Suppressor macrophage (primary cell): ENCODE data around the gene AASS.
"Not testable (repeated sequence)": the region's sequence is repeated elsewhere in the genome, so short reads cannot be mapped to it uniquely, and the experiment has no call there.

Experiments used
- DNase-seq, 4 experiments: peaks; one replicate each; pipeline ENCODE4 v3.0.0-alpha.2; 2020 to 2022
- total RNA-seq, 17 experiments: gene quantifications; one replicate each; lab custom pipeline; 2026; ENCODE audit warnings: mixed read lengths in 6 of 17, inconsistent platforms in 3 of 17; lab: John Stamatoyannopoulos, UW

AASS gene
- 0.26 to 5.3 (median 1.5) reads per million in 17 experiments for total RNA-seq

DNA sequence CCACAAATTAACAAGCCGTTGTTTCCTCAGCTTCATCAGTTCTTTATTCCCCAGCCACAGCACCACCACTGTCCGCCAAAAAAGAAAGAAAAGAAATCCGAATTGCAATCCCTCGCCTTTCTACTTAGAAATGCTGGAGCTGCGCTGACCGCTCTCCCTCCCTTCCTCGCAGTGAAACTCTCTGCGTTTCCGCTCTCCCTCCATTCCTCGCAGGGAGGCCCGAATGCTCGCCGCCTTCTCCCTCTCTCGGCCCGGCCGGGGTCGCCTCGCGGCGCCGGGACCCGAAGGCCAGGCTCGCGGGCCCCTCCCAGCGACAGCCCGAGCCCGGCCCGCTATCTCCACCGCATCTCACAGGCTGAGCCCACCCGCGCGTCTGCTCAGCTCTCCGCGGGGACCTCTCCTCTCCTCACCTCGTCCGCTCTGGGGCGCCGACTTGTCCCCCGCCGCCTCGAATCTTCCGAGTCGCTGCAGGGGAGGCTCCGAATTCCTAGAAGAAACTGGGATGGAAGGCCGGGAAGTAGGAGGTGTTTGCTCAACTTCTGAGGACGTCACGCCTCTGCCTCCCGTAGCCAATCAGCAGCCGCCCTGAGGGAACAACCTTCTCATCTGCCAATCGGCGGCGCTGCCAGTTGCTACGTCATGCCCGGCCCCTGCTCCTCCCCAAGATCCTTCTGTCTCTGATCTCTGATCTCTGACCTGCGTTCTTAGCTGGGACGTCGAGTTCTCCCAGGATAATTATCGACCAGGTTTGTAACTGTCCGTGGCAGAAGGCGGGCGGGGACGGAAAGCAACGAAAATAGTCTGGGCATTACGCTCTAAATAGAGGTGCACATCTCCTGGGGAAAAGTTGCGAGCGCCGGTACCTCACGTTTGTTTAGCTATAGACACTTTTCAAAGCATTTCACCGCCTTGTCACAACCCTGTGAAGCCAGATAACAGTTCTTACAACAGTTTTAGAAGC lies at the start of gene AASS:
Gene AASS (minus strand): TSS at position 499 of the 961 bp plus-strand sequence. CDS start 10,523 bp downstream, outside the sequence.
- peak; percentile 87 to 93 (median 91) for DNase-seq

DNA sequence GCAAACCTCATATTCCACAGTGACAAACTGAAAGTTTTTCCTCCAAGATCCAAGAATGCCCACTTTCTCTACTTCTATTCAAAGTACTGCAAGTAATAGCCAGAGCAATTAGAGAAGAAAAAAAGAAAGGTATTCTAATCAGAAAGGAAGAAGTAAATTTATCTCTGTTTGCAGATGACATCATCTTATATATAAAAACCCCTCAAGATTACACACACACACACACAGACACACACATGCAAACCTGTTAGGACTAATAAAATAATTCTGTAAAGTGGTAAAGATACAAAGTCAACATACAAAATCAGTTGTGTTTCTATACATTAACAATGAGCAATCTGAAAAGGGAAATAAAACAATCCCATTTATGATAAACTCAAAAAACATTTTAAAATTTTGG lies 44.7 kb upstream of the AASS start:
- DNase-seq = no peak

DNA sequence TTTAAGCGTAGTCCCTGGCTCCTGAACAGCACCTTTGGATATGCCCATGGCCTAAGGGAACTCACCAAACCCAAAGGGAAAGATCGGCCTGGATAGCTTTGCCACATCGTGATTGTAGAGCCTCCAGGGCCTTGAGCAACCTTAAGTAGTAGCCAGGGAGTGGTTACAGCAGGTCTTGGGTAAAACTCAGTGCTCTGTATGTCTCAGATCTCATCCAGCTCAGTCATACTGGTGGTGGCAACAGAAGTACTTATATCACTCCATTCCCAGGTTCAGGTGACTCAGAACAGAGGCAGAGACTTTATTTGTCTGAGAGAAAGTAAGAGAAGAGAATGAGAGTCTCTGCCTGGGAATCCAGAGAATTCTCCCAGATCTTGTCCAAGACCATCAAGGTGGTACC lies 39.1 kb upstream of the AASS start:
- DNase-seq = no peak

DNA sequence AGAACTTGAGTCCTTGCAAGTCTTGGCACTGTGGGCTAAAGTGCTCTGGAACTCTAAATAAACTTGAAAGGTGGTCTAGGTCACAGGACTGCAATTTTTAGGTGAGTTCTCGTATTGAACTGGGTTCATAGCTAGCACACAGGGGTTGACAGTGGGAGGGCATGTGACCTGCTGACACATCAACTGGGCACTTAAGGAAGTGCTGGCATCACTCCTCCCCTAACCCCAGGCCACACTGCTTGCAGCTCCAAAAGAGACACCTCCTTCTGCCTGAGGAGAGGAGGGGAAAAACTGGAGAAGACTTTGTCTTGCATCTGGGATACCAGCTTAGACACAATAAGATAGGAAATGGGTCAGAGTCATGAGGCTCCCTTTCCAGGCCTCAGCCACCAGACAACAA lies 38.0 kb upstream of the AASS start:
- no peak for DNase-seq

DNA sequence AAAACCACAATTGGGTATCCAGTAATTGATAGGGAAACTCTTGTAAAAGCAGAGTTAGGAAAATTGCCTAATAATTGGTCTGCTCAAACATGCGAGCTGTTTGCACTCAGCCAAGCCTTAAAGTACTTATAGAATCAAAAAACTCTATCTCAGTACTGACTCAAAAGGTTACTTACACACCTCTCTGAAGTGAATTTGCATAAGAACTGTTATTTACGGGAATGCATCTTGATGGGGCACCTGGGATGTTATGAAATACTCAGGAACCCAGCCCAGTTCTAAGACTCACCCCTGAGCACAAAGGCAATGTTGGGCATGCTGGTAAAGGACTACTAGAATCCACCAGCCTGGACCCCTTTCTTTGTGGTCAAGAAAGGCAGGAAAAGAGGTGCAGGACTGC lies 28.1 kb upstream of the AASS start:
- DNase-seq = not testable (repeated sequence)

DNA sequence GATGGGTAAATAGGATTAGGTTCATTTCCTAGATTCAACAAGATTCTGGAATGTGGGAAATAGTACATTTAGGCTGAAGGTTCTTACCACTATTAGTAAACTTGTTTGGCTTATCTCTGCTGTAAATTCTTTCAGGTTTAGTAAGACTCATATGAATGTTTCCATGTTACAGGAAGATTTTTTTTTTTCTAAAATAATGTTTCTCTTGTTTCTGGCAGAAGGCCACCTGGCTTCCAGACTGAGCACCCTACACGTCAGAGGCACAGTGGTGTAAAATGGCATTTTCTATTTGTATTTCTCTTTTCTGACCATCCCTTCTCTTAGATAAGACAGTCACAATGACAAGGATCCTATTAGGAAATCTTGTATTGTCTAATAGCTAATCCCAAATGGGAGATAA lies 22.7 kb upstream of the AASS start:
- DNase-seq = no peak

DNA sequence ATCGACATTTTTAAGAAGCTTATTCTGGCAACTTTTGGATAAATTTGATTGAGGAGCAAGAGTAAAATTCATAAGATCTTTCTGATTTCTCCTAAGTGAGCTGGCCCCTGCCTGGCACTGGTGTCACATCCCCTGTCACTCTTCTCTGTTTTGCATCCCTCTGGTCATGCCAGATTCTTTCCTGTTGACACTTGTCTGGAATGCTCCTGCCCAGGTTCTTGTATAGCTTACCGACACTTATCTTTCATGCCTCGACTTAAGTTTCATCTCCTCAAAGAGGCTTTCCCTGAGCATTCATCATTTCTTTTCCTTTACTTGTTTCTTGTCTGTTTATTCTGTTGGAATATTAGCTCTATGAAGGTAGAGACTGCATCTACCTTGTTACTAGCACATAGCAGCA lies 22.2 kb upstream of the AASS start:
- DNase-seq = no peak

DNA sequence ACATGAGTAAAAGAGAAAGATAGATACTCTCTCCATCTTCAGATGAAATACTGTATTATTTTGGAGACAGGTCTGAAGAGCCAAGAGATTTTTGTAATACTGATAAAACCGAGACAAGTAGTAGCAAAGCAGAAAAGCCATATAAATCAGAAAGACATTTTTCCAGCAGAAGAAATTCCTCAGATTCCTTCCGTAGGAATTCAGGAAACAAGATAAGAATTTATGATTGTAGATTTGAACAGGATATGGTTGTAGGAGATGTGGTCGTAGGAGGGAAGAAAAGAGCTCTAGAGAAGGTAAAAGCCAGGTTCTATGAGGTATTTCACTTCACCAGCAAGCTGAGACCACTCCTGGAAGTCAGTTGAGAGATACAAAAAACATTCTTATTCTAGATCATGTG lies 17.6 kb upstream of the AASS start:
- no peak for DNase-seq

DNA sequence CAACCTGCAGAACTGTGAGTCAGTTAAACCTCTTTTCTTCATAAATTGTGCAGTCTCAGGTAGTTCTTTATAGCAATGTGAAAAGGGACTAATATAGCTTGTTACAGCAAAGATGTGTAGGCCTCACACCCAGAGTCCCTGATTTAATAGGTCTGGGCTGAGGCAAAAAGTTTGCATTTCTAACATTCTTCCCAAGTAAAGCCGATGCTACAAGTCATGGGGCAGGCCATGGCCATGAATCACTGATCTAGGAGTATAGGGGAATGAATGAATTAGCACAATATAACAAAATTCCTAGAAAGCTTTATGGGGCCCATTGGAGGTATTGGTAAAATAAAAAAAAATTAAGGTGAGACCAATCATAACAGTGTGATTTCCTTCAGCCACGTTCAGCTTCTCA lies 11.5 kb upstream of the AASS start:
- no peak for DNase-seq

DNA sequence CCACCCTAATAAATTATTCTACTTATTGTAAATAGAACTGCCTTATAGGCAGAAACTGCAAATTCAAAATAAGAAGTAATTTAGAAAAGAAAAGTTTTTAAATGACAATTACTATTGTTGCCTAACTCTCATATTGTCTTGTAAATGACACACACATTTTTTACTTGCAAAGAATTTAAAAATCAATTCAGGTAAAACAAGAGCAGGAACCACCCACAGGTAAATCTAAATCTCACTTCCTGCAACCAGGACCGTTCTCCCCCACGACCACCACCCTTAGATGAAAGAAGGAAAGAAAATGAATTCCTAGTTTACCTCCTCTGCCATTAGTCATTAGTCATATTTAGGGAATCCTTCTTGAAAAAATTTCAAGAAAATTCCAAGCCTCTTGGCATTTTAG lies 4.8 kb upstream of the AASS start:
- DNase-seq = no peak

DNA sequence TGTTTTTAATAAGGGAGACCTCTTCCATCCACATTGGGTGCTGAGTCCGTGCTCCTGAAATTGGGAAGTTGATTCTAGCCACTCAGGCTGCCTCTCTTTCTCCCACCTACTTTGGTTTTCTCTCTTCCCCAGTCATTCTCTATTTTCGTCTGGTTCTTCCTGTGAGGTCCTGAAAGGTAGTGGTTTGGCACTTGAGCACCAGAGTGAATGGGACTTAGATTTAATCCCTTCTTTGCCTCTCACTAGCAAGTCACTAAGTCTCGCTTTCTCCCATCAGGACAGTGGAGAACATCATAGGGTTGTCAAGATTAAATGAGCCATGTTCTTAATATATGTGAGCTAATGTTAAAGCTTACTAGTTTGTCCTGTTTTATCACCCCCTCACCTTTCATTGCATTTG lies 4.0 kb upstream of the AASS start:
- DNase-seq = no peak

DNA sequence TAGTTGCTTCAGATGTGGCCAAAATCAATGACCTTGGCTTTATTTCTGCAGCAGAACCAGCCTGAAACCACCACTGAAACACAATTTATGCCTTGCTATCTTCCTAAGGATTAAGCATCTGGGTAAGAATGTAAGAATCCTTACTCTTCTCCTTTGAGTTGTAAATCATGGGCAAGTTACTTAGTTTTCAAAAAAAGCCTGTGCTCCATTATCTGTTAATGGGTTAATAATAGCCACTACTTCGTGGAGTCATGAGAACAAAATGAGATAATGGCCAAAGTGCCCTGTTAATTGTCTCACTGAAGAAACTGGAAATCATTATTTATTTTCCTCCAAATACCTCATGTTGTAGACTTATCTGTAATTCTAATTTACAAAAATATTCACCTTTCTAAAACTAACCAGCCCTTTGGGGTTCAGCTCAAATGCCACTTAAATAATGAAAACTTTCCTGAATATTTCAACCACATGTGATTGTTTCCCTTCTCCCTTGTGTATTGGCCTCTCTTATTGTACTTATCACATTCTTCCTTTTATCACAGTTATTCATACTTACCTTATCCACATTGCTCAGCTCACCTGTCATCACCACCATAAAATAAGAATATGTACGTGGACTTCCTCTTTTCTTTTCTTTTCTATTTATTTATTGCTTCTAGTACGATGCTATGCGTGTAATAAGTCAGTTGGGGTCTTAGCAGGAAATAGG lies 2.0 kb upstream of the AASS start:
- no peak for DNase-seq

DNA sequence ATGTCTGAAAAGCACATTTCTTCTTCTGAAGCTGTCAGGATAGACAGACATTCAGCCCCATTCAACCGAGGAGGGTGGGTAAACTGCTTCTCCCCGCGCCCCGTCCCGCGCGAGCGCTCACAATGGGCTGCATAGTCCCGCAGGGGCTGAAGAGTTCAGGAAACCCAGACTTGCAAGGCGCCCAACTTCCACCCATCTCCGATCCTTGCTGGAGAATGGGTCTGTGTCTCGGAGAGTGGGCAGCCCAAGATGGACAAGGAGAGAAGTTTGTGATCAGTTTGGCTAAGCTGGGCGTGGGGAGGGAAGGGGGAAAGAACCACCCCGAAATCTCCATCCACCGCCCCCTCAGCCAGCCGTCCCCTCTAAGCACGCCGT lies 686 bp downstream of the AASS start:
- DNase-seq = peak in 3 of 4 experiments; percentile 9 to 16 (median 9)

DNA sequence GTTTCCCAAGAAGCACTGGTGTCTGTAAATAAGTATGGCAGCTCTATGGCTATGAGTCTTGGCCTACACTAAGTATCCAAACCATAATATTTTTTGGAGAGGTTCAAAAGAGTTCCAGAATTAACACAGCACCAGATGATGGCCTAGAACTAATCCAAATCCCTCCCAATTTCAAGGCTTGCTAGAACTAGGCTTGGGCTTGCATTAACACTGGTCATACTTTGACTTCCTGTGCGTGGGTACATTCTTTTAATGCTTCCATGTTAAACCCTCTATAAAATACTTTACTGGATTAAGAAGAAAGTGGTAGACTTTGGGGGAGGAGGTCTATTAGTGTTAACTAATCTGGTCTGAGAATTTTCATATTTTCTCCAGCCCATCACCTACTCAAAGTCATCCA lies 3.1 kb downstream of the AASS start:
- DNase-seq = no peak

DNA sequence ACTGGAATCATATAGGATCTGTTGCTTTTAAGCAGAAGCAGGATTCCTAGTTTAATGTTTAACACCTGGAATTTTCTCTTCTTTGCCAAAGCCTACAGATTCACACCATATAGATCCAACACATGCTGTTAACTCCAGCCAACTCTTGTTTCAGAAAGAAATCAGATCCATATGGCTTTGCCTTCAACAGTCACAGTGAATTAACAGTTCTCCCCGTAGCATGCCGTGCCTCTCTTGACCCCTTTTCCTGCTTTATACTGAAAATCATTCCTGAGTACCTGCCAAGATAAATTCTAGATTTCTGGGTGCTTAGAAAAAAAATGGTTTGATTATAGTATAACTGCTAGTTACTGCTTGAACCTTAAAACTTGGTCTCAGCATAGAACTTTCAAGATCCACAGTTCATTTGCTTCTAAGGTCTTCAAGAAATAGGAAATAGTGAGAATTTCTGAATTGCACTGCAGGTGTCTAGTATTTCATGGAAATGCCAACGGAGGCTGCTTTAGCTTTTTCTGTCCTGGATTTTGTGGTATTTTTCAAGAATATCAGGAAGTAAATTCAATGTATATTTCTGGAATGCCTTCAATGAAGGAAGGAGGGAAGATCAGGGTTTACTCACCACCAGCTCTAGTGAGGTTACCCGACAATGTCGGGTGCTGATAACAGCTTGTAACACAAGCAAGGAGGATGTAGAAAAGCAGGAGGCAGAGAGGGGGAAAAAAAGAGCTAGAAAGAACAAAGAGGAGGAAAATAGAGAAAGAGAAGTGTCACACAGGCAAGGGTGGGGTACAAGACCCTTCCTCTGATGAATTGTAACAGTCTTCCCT lies 6.6 kb downstream of the AASS start:
- DNase-seq = no peak

DNA sequence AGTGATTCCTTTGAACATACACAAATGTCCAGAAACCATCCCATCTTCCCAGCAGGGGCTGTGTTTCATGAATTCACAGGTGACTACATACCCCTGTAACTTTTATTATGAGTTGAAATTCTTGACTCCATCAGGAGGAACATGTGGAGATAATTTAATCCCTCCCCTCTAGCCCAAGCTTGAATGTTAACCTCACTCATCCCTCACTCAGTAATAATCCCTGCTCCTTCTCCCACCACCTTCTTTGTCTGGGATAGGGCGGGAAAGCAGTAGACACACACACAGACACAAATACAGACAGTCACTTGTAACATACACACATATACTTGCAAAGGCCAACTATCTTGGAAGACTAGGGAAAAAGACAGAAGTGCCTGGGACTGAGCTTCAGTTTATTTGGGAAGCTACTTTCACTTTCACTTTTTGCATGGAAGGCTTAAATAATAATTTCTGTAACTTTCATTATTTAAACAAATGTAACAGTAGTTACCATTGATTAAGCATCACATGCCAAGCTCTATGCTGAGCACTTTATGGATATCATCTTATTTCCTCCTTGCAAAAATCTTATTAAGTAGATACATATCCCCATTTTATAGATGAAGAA lies 7.3 kb downstream of the AASS start:
- DNase-seq = no peak

DNA sequence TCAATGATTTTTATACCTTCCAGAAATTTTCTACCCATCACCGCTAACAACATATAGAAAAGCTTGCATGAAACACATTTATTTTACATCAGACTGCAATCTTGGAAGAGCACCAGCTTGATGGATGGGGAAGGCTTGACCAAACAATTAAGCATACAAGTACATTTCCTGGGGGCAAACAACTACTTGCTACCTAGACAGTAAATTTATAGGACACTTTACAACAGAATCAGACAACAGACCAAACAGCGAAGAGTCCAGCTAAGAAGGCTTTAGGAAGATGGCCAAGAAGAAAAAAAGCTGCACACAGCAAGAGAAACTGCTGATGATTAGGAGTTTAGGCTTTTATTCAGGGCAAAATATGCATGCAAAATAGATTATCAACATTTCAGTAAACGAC lies 8.0 kb downstream of the AASS start:
- DNase-seq = no peak

DNA sequence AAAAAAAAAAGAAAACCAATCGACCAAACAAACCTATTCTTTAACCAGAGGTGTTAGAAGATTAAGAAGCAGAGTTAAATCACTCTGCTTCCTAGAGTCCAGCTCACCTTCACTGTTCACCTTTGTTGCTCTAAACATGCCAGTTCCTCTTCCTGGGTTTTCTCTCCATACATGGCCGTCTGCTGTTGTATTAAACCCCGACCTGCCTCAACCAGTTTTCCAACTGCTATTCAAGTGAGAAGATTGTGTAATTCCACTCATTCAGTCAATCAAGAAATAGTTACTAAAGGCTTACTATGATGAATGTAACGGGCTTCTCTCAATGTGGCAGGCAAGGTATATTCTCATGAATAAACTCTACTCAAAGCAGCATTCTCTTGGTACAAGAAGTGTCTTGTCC lies 8.8 kb downstream of the AASS start:
- no peak for DNase-seq

DNA sequence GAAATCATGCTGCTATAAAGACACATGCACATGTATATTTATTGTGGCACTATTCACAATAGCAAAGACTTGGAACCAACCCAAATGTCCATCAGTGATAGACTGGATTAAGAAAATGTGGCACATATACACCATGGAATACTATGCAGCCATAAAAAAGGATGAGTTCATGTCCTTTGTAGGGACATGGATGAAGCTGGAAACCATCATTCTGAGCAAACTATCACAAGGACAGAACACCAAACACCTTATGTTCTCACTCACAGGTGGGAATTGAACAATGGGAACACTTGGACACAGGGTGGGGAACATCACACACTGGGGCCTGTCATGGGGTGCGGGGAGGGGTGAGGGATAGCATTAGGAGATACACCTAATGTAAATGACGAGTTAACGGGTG lies 9.3 kb downstream of the AASS start:
- not testable (repeated sequence) for DNase-seq

DNA sequence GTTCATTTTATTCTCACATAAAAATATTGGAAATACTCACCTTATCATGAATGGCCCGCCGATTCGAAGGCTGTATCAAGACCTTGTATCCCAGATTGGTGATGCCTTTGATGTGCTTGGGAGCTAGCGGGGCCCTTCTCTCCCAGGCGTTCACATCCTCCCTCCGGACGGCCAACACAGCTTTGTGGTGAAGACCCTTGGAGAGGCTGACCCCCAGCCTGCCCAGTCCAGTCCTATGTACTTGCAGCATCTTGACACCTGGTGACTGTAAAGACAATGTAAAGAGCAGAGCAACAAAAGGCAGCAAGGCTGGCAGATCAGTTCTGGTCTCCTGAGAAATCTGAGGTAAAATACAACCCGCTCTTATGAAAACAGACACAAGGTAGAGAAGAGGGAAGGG lies 10.6 kb downstream of the AASS start:
- no peak for DNase-seq

DNA sequence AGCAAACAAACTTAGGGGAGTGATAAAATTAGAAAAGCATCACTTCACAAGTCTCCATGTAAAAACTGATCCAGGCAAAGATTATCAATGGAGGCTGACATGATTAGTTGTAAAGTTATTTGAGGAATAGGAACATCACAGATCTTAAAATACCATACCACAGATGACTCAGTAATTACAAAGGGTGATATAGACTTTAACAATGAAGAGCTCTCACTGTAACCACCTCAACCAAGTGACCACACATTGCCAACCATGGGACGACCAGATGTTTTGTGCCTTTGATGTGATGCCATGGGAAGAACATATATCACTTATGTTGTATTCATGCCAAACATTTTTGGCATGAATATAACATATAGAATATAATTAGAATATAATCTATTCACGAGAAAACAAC lies 11.7 kb downstream of the AASS start:
- DNase-seq = no peak

DNA sequence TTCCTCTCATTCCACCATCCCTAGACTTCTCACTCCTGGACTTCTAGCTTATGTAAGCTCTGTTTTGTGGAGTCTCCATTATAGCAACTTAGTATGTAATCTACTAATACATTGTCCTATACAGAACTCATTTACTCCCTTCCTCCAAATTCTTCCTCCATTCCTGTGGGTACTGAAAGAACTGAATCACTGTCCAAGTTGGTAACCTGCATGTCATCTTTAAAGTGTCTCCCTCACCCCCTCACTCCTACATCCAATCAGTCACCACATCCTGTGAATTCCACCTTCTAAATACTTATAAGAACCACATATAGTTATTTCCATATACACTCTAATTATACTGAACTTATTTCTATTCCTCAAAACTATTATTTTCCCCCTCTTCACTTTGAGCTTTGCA lies 20.3 kb downstream of the AASS start:
- no peak for DNase-seq

DNA sequence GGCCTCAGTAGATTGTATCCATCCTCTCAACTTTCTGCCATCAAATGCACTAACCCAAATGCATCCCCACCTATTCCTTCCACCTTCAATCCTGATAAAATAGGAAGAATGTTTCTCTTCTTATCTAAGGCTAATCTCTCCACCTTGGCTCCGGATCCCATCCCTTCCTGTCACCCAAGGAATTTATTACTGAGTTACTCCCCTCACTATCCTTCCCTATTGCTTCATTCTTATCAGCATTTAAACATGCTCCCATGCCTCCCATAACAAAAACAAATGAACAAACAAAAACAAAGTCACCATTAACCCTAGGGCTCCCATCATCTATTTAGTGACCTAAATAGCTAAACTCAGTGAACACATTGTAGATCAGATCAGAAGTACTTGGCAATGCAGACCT lies 25.3 kb downstream of the AASS start:
- DNase-seq = no peak
